Stomach (tissue), 9 donors: ENCODE results near the gene OAF. TPM values are rescaled to one million over a fixed set of nuclear protein-coding genes. Genes with fewer than 3 reads are reported as not detected.

Experiments
- DNase-seq, 2 donors: peaks; one replicate each; pipeline versions ENCODE4 v3.0.0 to v3.0.0-alpha.2; 2013 to 2019
- H3K27ac ChIP-seq, 5 donors: fragments of 200-600 bp in 4 of 5; sonication (generic) in 4 of 5; one replicate each; pipeline ENCODE4 v1.5.1; 2013 to 2019; ENCODE audit warnings: mild to moderate bottlenecking in 1 of 5, moderate library complexity in 1 of 5
- H3K27me3 ChIP-seq, 3 donors: fragments of 200-600 bp; sonication (generic); one replicate each; pipeline ENCODE4 v1.5.1; 2017 to 2019; ENCODE audit warnings: mixed run types in 1 of 3
- H3K36me3 ChIP-seq, 4 donors: fragments of 200-600 bp; sonication (generic); 1 replicate in 3 of 4; 2 replicates in 1 of 4; pipeline ENCODE4 v1.5.1; 2016 to 2019
- H3K4me1 ChIP-seq, 4 donors: fragments of 200-600 bp; sonication (generic); one replicate each; pipeline ENCODE4 v1.5.1; 2016 to 2019
- H3K4me3 ChIP-seq, 4 donors: fragments of 200-600 bp; sonication (generic) in 3 of 4; one replicate each; pipeline ENCODE4 v1.5.1; 2016 to 2019; ENCODE audit warnings: mild to moderate bottlenecking in 1 of 4
- H3K9me3 ChIP-seq, 4 donors: fragments of 200-600 bp; sonication (generic); one replicate each; pipeline ENCODE4 v1.5.1; 2016 to 2019
- CTCF ChIP-seq, 7 experiments: fragments of 450-650 bp in 4 of 7; fragments of 200-600 bp in 3 of 7; sonication (generic) in 3 of 7; IDR thresholded peaks; one replicate each; pipeline ENCODE4 v1.5.1; 2016 to 2019; ENCODE audit warnings: antibody characterized with exemption in 7 of 7, control low read depth in 2 of 7, mild to moderate bottlenecking in 1 of 7
- EP300 ChIP-seq: sonication (generic); formaldehyde crosslinking; IDR thresholded peaks from one replicate; pipeline ENCODE4 v1.6.1; 2017; ENCODE audit warnings: antibody characterized with exemption
- POLR2A ChIP-seq, 4 donors: fragments of 450-650 bp; IDR thresholded peaks; one replicate each; pipeline ENCODE4 v1.6.1; 2016; ENCODE audit warnings: antibody characterized with exemption in 4 of 4, control low read depth in 2 of 4, mild to moderate bottlenecking in 1 of 4, moderate library complexity in 1 of 4
- POLR2AphosphoS5 ChIP-seq, 3 donors: sonication (generic); formaldehyde crosslinking; IDR thresholded peaks; one replicate each; pipeline ENCODE4 v1.6.1; 2016; ENCODE audit warnings: antibody characterized with exemption in 3 of 3
- WGBS, 5 donors: extraction: QIAGEN DNeasy Blood & Tissue Kit in 3 of 5; methylation state at CpG; one replicate each; pipeline versions ENCODE4 v1.1.5 to v1.1.7; 2013 to 2018; 5-methylcytosine and 5-hydroxymethylcytosine counted together
- intact Hi-C: fragments of 100-400 bp; cut with DNase I; formaldehyde crosslinking; loops from one replicate; pipeline ENCODE4 v1.15.1; 2023; ENCODE audit warnings: low total_unique reads
- polyA plus RNA-seq, 3 donors: library from polyadenylated mRNA; stranded (reverse); fragments of 200-250 nt; gene quantifications; one replicate each; pipeline ENCODE4 v1.2.3, GENCODE V29; 2013
- total RNA-seq, 5 donors: library from RNA; depleted of rRNA; stranded (reverse); fragments of >200 nt; gene quantifications; one replicate each; pipeline versions ENCODE4 v1.1.0 to v1.2.3, GENCODE V29; 2014 to 2016
- donor health status: healthy with polysubstance abuse.
- donor health status: Bipolar disorder and iron deficiency.
- donor health status: healthy.

The OAF gene
- total and polyA plus RNA-seq, 8 donors, result 17.1 to 380 (median 30.4) TPM

- peak overlapping the region in 1 of 4 donors; percentile 9 for H3K4me3 ChIP-seq
- H3K9me3 ChIP-seq, result no peaks in the 10 kb centered on the region
- no peaks in the 10 kb centered on the region for H3K36me3 ChIP-seq
- peaks cover 37 to 71% (median 66%) of the 10 kb centered on the region in 4 donors for H3K4me1 ChIP-seq
- H3K27ac ChIP-seq, result peak overlapping the region; percentile 69 to 89 (median 83)
- WGBS, 5 donors, result 55 to 69% (median 64%) methylated on average over 11 of the region's 11 CpGs
- peak; percentile 24 to 76 for DNase-seq
- intact Hi-C loops, result no loop called here
- TF ChIP-seq POLR2AphosphoS5 (IDR thresholded peaks at IDR 0.05) (no peak), EP300 (no peak), POLR2A (IDR thresholded peaks at IDR 0.05) (no peak), CTCF (IDR thresholded peaks at IDR 0.05) (no peak)
- H3K27me3 ChIP-seq, result no peaks in the 10 kb centered on the region
Observed at GRCh38 chr11:120184371-120184945, 26.4 kb upstream of the OAF start.

- H3K27me3 ChIP-seq, result no peaks in the 10 kb centered on the region
- DNase-seq, result peak; percentile 63 to 90
- TF ChIP-seq POLR2AphosphoS5 (IDR thresholded peaks at IDR 0.05) (peak in 1 of 3 donors; percentile 17), POLR2A (IDR thresholded peaks at IDR 0.05) (no peak), EP300 (no peak)
- H3K4me1 ChIP-seq, result peaks cover 37 to 71% (median 66%) of the 10 kb centered on the region in 4 donors
- H3K4me3 ChIP-seq, result peak overlapping the region in 1 of 4 donors; percentile 9
- intact Hi-C loops, result no loop called here
- 31 to 49% (median 36%) methylated on average over 7 of the region's 7 CpGs for WGBS, 5 donors
- no peaks in the 10 kb centered on the region for H3K9me3 ChIP-seq
- no peaks in the 10 kb centered on the region for H3K36me3 ChIP-seq
- H3K27ac ChIP-seq, result peak overlapping the region; percentile 69 to 89 (median 83)
Observed at GRCh38 chr11:120184946-120185705, 25.7 kb upstream of the OAF start.

GRCh38 chr11:120185706-120186455 is 25.0 kb upstream of the OAF start:
- Histone ChIP-seq H3K4me3 (peak overlapping the region in 1 of 4 donors; percentile 9), H3K36me3 (no peaks in the 10 kb centered on the region), H3K4me1 (peaks cover 37 to 67% (median 64%) of the 10 kb centered on the region in 4 donors), H3K27ac (peak overlapping the region; percentile 69 to 89 (median 83)), H3K9me3 (no peaks in the 10 kb centered on the region), H3K27me3 (no peaks in the 10 kb centered on the region)
- no peak for TF ChIP-seq POLR2A (IDR thresholded peaks at IDR 0.05)
- TF ChIP-seq CTCF (IDR thresholded peaks at IDR 0.05), result no peak
- TF ChIP-seq EP300, result no peak
- WGBS, 5 donors, result 38 to 53% (median 46%) methylated on average over 3 of the region's 3 CpGs
- intact Hi-C loops, result no loop called here
- peak; percentile 20 to 93 for DNase-seq

- Histone ChIP-seq H3K27ac (peak overlapping the region; percentile 60 to 89 (median 74)), H3K27me3 (no peaks in the 10 kb centered on the region), H3K4me1 (peaks cover 37 to 65% (median 62%) of the 10 kb centered on the region in 4 donors), H3K4me3 (no peak overlapping the region), H3K36me3 (no peaks in the 10 kb centered on the region), H3K9me3 (no peaks in the 10 kb centered on the region)
- intact Hi-C loops, result no loop called here
- no peak for DNase-seq
- TF ChIP-seq POLR2A (IDR thresholded peaks at IDR 0.05) (no peak), CTCF (IDR thresholded peaks at IDR 0.05) (no peak), POLR2AphosphoS5 (IDR thresholded peaks at IDR 0.05) (no peak), EP300 (no peak)
Observed at GRCh38 chr11:120186456-120186773, 24.4 kb upstream of the OAF start.
